Measurements from ENCODE around the gene ZNF564.
"Not testable (repeated sequence)": the region's sequence is repeated elsewhere in the genome, so short reads cannot be mapped to it uniquely, and the experiment has no call there.

Gene ZNF564

GRCh38 chr19:12551060-12551832 is at the start of gene ZNF564:
TSS of gene ZNF564 (minus strand) at chr19:12551482. CDS start at chr19:12551332, 150 bp downstream.
- DNase-seq, result peak; percentile 97

- DNase-seq, result no peak
These were observed 46.3 kb upstream of the ZNF564 start for GRCh38 chr19:12597594-12597993.

- no peak for DNase-seq
These were observed 45.8 kb upstream of the ZNF564 start for GRCh38 chr19:12596927-12597548.

- DNase-seq, result no peak
These were observed 45.2 kb upstream of the ZNF564 start for GRCh38 chr19:12596485-12596884.

- DNase-seq, result no peak
These were observed 29.8 kb upstream of the ZNF564 start for GRCh38 chr19:12581100-12581499.

GRCh38 chr19:12580180-12580694 is 29.0 kb upstream of the ZNF564 start:
- no peak for DNase-seq

GRCh38 chr19:12578641-12579040 is 27.4 kb upstream of the ZNF564 start:
- DNase-seq, result no peak

GRCh38 chr19:12574036-12574435 is 22.8 kb upstream of the ZNF564 start:
- DNase-seq, result no peak

GRCh38 chr19:12567951-12568350 is 16.7 kb upstream of the ZNF564 start:
- no peak for DNase-seq

GRCh38 chr19:12566380-12566779 is 15.1 kb upstream of the ZNF564 start:
- DNase-seq, result not testable (repeated sequence)

- peak; percentile 50 for DNase-seq
These were observed 12.9 kb upstream of the ZNF564 start for GRCh38 chr19:12564016-12564664.

- DNase-seq, result no peak
These were observed 4.2 kb upstream of the ZNF564 start for GRCh38 chr19:12555456-12555930.

GRCh38 chr19:12546903-12547302 is 4.4 kb downstream of the ZNF564 start:
- no peak for DNase-seq

- no peak for DNase-seq
These were observed 5.2 kb downstream of the ZNF564 start for GRCh38 chr19:12546068-12546467.

- DNase-seq, result no peak
These were observed 6.0 kb downstream of the ZNF564 start for GRCh38 chr19:12545267-12545666.

GRCh38 chr19:12544401-12544876 is 6.8 kb downstream of the ZNF564 start:
- DNase-seq, result no peak

GRCh38 chr19:12543855-12544254 is 7.4 kb downstream of the ZNF564 start:
- no peak for DNase-seq

- DNase-seq, result peak; percentile 2
These were observed 24.0 kb downstream of the ZNF564 start for GRCh38 chr19:12527034-12527836.

GRCh38 chr19:12526542-12526941 is 24.7 kb downstream of the ZNF564 start:
- DNase-seq, result no peak

- no peak for DNase-seq
These were observed 29.3 kb downstream of the ZNF564 start for GRCh38 chr19:12521996-12522395.

- DNase-seq, result no peak
These were observed 37.7 kb downstream of the ZNF564 start for GRCh38 chr19:12513531-12514061.

GRCh38 chr19:12497032-12497431 is 54.2 kb downstream of the ZNF564 start:
- no peak for DNase-seq

Measured in NCI-H1694 treated with DMSO at 0.1 percent for 48 hours (cell line).